HepG2 (cell line): Measurements from ENCODE around the gene SLC17A9. TPM values are rescaled to one million over a fixed set of nuclear protein-coding genes. Genes with fewer than 3 reads are reported as not detected.
A peak's percentile ranks its signal among the peaks of the same experiment; 100 is the strongest.

Experiments used
- ADNP ChIP-seq: sonication (generic); formaldehyde crosslinking; IDR thresholded peaks from 2 replicates; pipeline ENCODE4 v1.4.0; 2020; ENCODE audit warnings: missing genetic modification reagents
- ARHGAP35 ChIP-seq: sonication (generic); formaldehyde crosslinking; IDR thresholded peaks from 2 replicates; pipeline ENCODE4 v1.9.0; 2022; ENCODE audit warnings: mild to moderate bottlenecking, inconsistent platforms, moderate library complexity, missing genetic modification reagents, borderline replicate concordance
- ARNT2 ChIP-seq: sonication (generic); formaldehyde crosslinking; IDR thresholded peaks from 2 replicates; pipeline ENCODE4 v1.8.0; 2022; ENCODE audit warnings: mild to moderate bottlenecking, low read depth, missing genetic modification reagents, moderate library complexity
- ARNTL ChIP-seq: sonication (generic); formaldehyde crosslinking; IDR thresholded peaks from 2 replicates; pipeline ENCODE4 v1.4.0; 2020; ENCODE audit warnings: mild to moderate bottlenecking, missing genetic modification reagents
- DNMT1 ChIP-seq: sonication (generic); formaldehyde crosslinking; IDR thresholded peaks from 2 replicates; pipeline ENCODE4 v1.5.1; 2020; ENCODE audit warnings: mild to moderate bottlenecking, missing genetic modification reagents
- FLYWCH1 ChIP-seq: sonication (generic); formaldehyde crosslinking; IDR thresholded peaks from 2 replicates; pipeline ENCODE4 v1.8.1; 2023; ENCODE audit warnings: mild to moderate bottlenecking, missing genetic modification reagents
- GATAD2A ChIP-seq: IDR thresholded peaks from 2 replicates; pipeline ENCODE4 v1.6.1; 2016
- IKZF1 ChIP-seq: fragments of 450-650 bp; IDR thresholded peaks from 2 replicates; pipeline ENCODE4 v1.7.1; 2016
- NFYB ChIP-seq: sonication (generic); formaldehyde crosslinking; IDR thresholded peaks from 2 replicates; pipeline ENCODE4 v1.4.0; 2020; ENCODE audit warnings: missing genetic modification reagents
- NR2F1 ChIP-seq, 2 experiments: fragments of 450-650 bp in 1 of 2; formaldehyde crosslinking in 1 of 2; IDR thresholded peaks; 2 replicates each; pipeline versions ENCODE4 v1.5.0 to v1.6.1; 2016 to 2020; ENCODE audit warnings: mild to moderate bottlenecking in 1 of 2, missing compliant biosample characterization in 1 of 2, missing genetic modification reagents in 1 of 2, moderate library complexity in 1 of 2
- TCF7 ChIP-seq: sonication (generic); IDR thresholded peaks from 2 replicates; pipeline ENCODE4 v1.6.1; 2016; ENCODE audit warnings: antibody characterized with exemption, low read depth
- TMF1 ChIP-seq: sonication (generic); formaldehyde crosslinking; IDR thresholded peaks from 2 replicates; pipeline ENCODE4 v1.8.1; 2022; ENCODE audit warnings: low read depth, missing genetic modification reagents
- ZNF264 ChIP-seq: sonication (generic); formaldehyde crosslinking; IDR thresholded peaks from 2 replicates; pipeline ENCODE4 v1.4.0; 2020; ENCODE audit warnings: missing genetic modification reagents
- ZNF598 ChIP-seq: sonication (generic); formaldehyde crosslinking; IDR thresholded peaks from 2 replicates; pipeline ENCODE4 v1.5.1; 2020; ENCODE audit warnings: mild to moderate bottlenecking, missing genetic modification reagents, borderline replicate concordance
- ZNF816 ChIP-seq: sonication (generic); formaldehyde crosslinking; IDR thresholded peaks from 2 replicates; pipeline ENCODE4 v1.8.0; 2022; ENCODE audit warnings: missing genetic modification reagents, mild to moderate bottlenecking, borderline replicate concordance
- ZSCAN22 ChIP-seq: sonication (generic); formaldehyde crosslinking; IDR thresholded peaks from 2 replicates; pipeline ENCODE4 v1.4.0; 2020; ENCODE audit warnings: mild to moderate bottlenecking, missing genetic modification reagents
- ZSCAN31 ChIP-seq: sonication (generic); formaldehyde crosslinking; IDR thresholded peaks from 2 replicates; pipeline ENCODE4 v1.5.0; 2020; ENCODE audit warnings: low read depth, mild to moderate bottlenecking, missing genetic modification reagents
- polyA plus RNA-seq, 8 experiments: library from polyadenylated mRNA; depleted of rRNA in 3 of 8; stranded (reverse) in 7 of 8; unstranded in 1 of 8; fragments of >200 nt; fragmentation: Illumina TruSeq in 4 of 8; extraction: Trizol in 4 of 8; gene quantifications; 2 replicates each; pipeline versions ENCODE4 v1.2.1 to v1.2.3, GENCODE V29; 2011 to 2016; ENCODE audit warnings: low read depth in 4 of 8, missing spikeins in 1 of 8, mixed read lengths in 1 of 8; ENCODE audit not compliant: insufficient read depth in 1 of 8
- total RNA-seq, 5 experiments: library from RNA; depleted of rRNA; stranded (reverse); fragments of >200 nt; fragmentation: Illumina TruSeq; extraction: Trizol; gene quantifications; 2 replicates each; pipeline ENCODE4 v1.2.3, GENCODE V29; 2016; ENCODE audit warnings: low read depth in 1 of 5
- TF ChIP-seq, protein P1 (sequence below): sonication (generic); formaldehyde crosslinking; IDR thresholded peaks from 2 replicates; pipeline ENCODE4 v1.9.0; 2022; ENCODE audit warnings: missing genetic modification reagents, mild to moderate bottlenecking, borderline replicate concordance
- TF ChIP-seq, protein P2 (sequence below): sonication (generic); formaldehyde crosslinking; IDR thresholded peaks from 2 replicates; pipeline ENCODE4 v1.4.0; 2020; ENCODE audit warnings: missing genetic modification reagents, borderline replicate concordance
- TF ChIP-seq, protein P3 (sequence below): sonication (generic); formaldehyde crosslinking; IDR thresholded peaks from 2 replicates; pipeline ENCODE4 v1.4.0; 2020; ENCODE audit warnings: mild to moderate bottlenecking, low read depth, missing genetic modification reagents
- TF ChIP-seq, protein P4 (sequence below): IDR thresholded peaks from 2 replicates; pipeline ENCODE4 v1.6.1; 2012; ENCODE audit warnings: inconsistent platforms

SLC17A9 gene
- total and polyA plus RNA-seq, 2 of the 13 experiments (the other 11 are each of a cell fraction or from before 2014, with no cell fraction given) = 110 to 191 TPM

DNA sequence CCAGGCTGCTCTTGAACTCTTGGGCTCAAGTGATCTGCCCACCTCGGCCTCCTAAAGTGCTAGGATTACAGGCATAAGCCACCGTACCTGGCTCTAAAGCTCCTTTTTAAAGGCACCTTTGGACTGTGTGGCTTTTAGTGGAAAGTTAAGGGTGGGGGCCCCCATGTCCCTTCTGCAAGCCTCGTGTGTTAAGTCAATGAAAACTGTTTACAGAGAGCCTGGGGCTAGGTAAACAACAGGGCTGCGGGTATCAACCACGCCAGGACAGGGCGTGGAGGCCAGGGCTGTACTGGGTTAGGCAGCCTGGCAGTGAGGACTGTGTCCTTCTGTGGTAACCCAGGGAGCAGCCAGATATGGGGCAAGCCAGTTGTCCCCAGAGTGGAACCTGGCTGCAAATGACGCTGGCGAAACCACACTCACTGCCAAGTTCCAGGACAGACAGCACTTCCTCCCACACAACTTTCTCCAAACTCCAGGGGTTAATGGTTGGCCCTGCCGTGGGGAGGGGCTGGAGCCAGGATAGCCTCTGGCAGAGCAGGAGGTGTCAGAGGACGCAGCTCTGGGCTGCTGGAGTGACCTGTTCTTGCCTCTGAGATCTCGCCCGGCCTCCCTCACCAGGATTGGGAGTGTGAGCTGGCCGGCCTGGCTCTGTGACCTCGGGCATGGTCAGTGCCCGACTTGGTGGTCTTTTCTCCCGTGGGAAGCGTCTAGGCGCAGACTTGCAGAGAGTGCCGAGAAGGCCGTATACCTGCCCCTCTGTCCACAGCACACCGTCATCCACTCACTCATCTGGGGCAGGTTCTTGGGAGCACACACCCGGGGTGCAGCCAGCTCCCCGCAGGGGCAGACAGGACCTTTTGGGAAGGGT, 3.2 kb downstream of the SLC17A9 start (continued):
- TF ChIP-seq, protein P1, sequence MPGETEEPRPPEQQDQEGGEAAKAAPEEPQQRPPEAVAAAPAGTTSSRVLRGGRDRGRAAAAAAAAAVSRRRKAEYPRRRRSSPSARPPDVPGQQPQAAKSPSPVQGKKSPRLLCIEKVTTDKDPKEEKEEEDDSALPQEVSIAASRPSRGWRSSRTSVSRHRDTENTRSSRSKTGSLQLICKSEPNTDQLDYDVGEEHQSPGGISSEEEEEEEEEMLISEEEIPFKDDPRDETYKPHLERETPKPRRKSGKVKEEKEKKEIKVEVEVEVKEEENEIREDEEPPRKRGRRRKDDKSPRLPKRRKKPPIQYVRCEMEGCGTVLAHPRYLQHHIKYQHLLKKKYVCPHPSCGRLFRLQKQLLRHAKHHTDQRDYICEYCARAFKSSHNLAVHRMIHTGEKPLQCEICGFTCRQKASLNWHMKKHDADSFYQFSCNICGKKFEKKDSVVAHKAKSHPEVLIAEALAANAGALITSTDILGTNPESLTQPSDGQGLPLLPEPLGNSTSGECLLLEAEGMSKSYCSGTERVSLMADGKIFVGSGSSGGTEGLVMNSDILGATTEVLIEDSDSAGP (CRISPR knock-in tag) = peak; percentile 86
- TF ChIP-seq ZNF598 (CRISPR knock-in tag) = peak; percentile 69; the same call in 1 of the 2 replicates
- peak; percentile 92 for TF ChIP-seq ARNT2 (CRISPR knock-in tag)
- peak; percentile 65 for TF ChIP-seq TCF7
- peak; percentile 81; a peak in 3 of 4 replicates for TF ChIP-seq NR2F1 (CRISPR knock-in tag; IDR thresholded peaks at IDR 0.05)
- TF ChIP-seq GATAD2A = peak; percentile 100
- TF ChIP-seq ADNP = no peak
- peak; percentile 96 for TF ChIP-seq ARNTL (CRISPR knock-in tag)
- TF ChIP-seq ARHGAP35 (CRISPR knock-in tag) = peak; percentile 50
- TF ChIP-seq ZSCAN31 (CRISPR knock-in tag) = peak; percentile 98
- TF ChIP-seq NFYB = 0 out of 2 replicates have a peak, but pooled peaks have one; percentile 11
- TF ChIP-seq, protein P2, sequence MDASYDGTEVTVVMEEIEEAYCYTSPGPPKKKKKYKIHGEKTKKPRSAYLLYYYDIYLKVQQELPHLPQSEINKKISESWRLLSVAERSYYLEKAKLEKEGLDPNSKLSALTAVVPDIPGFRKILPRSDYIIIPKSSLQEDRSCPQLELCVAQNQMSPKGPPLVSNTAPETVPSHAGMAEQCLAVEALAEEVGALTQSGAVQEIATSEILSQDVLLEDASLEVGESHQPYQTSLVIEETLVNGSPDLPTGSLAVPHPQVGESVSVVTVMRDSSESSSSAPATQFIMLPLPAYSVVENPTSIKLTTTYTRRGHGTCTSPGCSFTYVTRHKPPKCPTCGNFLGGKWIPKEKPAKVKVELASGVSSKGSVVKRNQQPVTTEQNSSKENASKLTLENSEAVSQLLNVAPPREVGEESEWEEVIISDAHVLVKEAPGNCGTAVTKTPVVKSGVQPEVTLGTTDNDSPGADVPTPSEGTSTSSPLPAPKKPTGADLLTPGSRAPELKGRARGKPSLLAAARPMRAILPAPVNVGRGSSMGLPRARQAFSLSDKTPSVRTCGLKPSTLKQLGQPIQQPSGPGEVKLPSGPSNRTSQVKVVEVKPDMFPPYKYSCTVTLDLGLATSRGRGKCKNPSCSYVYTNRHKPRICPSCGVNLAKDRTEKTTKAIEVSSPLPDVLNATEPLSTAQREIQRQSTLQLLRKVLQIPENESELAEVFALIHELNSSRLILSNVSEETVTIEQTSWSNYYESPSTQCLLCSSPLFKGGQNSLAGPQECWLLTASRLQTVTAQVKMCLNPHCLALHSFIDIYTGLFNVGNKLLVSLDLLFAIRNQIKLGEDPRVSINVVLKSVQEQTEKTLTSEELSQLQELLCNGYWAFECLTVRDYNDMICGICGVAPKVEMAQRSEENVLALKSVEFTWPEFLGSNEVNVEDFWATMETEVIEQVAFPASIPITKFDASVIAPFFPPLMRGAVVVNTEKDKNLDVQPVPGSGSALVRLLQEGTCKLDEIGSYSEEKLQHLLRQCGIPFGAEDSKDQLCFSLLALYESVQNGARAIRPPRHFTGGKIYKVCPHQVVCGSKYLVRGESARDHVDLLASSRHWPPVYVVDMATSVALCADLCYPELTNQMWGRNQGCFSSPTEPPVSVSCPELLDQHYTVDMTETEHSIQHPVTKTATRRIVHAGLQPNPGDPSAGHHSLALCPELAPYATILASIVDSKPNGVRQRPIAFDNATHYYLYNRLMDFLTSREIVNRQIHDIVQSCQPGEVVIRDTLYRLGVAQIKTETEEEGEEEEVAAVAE (CRISPR knock-in tag) = peak; percentile 89; the same call in 1 of the 2 replicates
- TF ChIP-seq FLYWCH1 (CRISPR knock-in tag) = no peak
- TF ChIP-seq DNMT1 (CRISPR knock-in tag) = no peak
- peak; percentile 98 for TF ChIP-seq ZNF264
- TF ChIP-seq IKZF1 = no peak
- TF ChIP-seq ZSCAN22 = no peak
- TF ChIP-seq, protein P3, sequence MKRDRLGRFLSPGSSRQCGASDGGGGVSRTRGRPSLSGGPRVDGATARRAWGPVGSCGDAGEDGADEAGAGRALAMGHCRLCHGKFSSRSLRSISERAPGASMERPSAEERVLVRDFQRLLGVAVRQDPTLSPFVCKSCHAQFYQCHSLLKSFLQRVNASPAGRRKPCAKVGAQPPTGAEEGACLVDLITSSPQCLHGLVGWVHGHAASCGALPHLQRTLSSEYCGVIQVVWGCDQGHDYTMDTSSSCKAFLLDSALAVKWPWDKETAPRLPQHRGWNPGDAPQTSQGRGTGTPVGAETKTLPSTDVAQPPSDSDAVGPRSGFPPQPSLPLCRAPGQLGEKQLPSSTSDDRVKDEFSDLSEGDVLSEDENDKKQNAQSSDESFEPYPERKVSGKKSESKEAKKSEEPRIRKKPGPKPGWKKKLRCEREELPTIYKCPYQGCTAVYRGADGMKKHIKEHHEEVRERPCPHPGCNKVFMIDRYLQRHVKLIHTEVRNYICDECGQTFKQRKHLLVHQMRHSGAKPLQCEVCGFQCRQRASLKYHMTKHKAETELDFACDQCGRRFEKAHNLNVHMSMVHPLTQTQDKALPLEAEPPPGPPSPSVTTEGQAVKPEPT (CRISPR knock-in tag) = 0 out of 2 replicates have a peak, but pooled peaks have one; percentile 6
- TF ChIP-seq ZNF816 (CRISPR knock-in tag) = peak; percentile 97; the same call in 1 of the 2 replicates
- TF ChIP-seq TMF1 = peak; percentile 93
- TF ChIP-seq, protein P4, sequence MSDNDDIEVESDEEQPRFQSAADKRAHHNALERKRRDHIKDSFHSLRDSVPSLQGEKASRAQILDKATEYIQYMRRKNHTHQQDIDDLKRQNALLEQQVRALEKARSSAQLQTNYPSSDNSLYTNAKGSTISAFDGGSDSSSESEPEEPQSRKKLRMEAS = peak; percentile 99
